SK-N-SH treated with all-trans-retinoic acid at 6 μM for 48 hours (cell line): ENCODE measurements around the gene SPOUT1.

ENCODE experiments used
- RARB ChIP-seq: fragments of 250-450 bp; sonication (Bioruptor Pico); IDR thresholded peaks from 2 replicates; pipeline ENCODE4 v1.8.0; 2021; ENCODE audit warnings: mild to moderate bottlenecking, moderate library complexity
- TOX ChIP-seq: fragments of 250-450 bp; sonication (Bioruptor Pico); IDR thresholded peaks from 2 replicates; pipeline ENCODE4 v1.8.0; 2021; ENCODE audit warnings: mild to moderate bottlenecking, moderate library complexity, borderline replicate concordance
- TSHZ2 ChIP-seq: fragments of 250-450 bp; sonication (Bioruptor Pico); IDR thresholded peaks from 2 replicates; pipeline ENCODE4 v1.5.0; 2020; ENCODE audit warnings: mild to moderate bottlenecking, moderate library complexity

DNA sequence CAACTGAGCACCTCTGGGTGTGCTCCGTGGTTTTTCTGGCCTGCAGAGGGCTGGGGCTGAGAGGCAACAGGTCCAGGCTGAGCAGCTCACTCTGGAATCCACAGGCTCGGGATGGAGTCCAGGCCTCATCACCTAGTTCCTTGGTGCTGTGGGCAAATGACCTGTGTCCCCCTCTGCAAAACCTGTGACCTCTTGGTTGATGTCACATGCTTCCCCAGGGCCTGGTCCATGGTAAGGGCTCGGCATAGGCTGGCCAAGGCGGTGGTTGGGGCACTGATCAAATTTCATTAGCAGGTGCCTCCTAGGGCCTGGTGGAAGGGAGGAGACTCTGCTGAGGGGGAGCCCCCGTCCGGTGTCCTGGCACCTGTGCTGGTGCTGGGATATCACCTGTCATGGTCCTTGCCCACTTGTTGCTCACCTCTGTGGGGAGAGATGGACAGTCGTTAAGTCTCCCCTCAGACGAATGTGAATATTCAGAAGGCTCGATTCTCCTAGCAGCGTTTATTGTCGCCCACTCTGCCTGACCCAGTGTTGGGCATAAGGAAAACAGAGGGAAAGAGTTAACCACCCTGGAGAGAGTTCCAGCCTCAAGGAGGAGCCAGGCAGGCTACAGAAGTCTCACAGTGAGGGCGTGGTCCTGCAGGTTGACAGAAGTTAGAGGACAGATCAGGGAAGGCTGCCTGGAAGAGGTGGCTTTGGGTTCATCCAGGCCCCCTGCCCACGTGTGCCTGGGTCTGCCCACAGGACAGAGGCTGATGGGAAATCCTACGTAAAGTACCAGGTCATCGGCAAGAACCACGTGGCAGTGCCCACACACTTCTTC is 7.8 kb downstream of the SPOUT1 start:
- TF ChIP-seq TSHZ2 (CRISPR knock-in tag) = no peak
- TF ChIP-seq TOX (CRISPR knock-in tag) = no peak
- no peak for TF ChIP-seq RARB (CRISPR knock-in tag)
